Left lung (tissue), 10 donors: ENCODE data around the gene GLI3. TPM values are rescaled to one million over a fixed set of nuclear protein-coding genes. Genes with fewer than 3 reads are reported as not detected.
A peak's percentile ranks its signal among the peaks of the same experiment; 100 is the strongest.

Experiments
- ATAC-seq: fragments of 200-7000 bp; cut with Tn5 transposase; one replicate; pipeline ENCODE4 v1.9.1; 2020; ENCODE audit warnings: moderate library complexity
- DNase-seq, 4 donors: peaks; one replicate each; pipeline ENCODE4 v3.0.0-alpha.2; 2013 to 2020
- H3K27ac ChIP-seq, 2 donors: fragments of 200-600 bp; sonication (generic) in 1 of 2; one replicate each; pipeline versions ENCODE4 v1.5.0 to v1.8.0; 2020 to 2021
- H3K27me3 ChIP-seq, 2 donors: fragments of 200-600 bp; sonication (generic) in 1 of 2; one replicate each; pipeline versions ENCODE4 v1.5.0 to v1.8.0; 2020 to 2021
- H3K36me3 ChIP-seq, 2 donors: fragments of 200-600 bp; sonication (generic) in 1 of 2; one replicate each; pipeline versions ENCODE4 v1.5.0 to v1.8.0; 2020 to 2021
- H3K4me1 ChIP-seq, 2 donors: fragments of 200-600 bp; one replicate each; pipeline ENCODE4 v1.8.0; 2021
- H3K4me3 ChIP-seq, 2 donors: fragments of 200-600 bp; sonication (generic) in 1 of 2; one replicate each; pipeline versions ENCODE4 v1.5.0 to v1.8.0; 2020 to 2021; ENCODE audit warnings: mild to moderate bottlenecking in 1 of 2
- H3K9me3 ChIP-seq, 2 donors: fragments of 200-600 bp; sonication (generic) in 1 of 2; one replicate each; pipeline versions ENCODE4 v1.5.0 to v1.8.0; 2020 to 2021
- intact Hi-C, 2 donors: fragments of 100-400 bp; cut with DNase I; formaldehyde crosslinking; loops; one replicate each; pipeline versions ENCODE4 v1.11.2 to v1.14.2; 2022
- polyA plus RNA-seq, 6 donors: library from polyadenylated mRNA; unstranded; fragments of 120-200 nt; gene quantifications; one replicate each; pipeline ENCODE4 v1.2.1, GENCODE V29; 2013; ENCODE audit not compliant: insufficient read length in 6 of 6
- total RNA-seq, 2 donors: library from RNA; stranded (reverse); fragmentation: NEBNext Ultra II Directional; extraction: Animal tissue kit (Norgen Biotek cat#: 25700); gene quantifications; one replicate each; pipeline ENCODE4 v1.2.1, GENCODE V29; 2021
- TF ChIP-seq, protein P1 (sequence below), 2 donors: fragments of 200-600 bp; sonication (generic) in 1 of 2; IDR thresholded peaks; one replicate each; pipeline versions ENCODE4 v1.5.0 to v1.8.0; 2021; ENCODE audit warnings: antibody characterized with exemption in 2 of 2
- donor health status: DM: no; HTN: yes; CAD: no.
- donor health status: DM: no; HTN: no; CAD: no.

The GLI3 gene
- total and polyA plus RNA-seq, 8 donors, result 20.3 to 38.0 (median 31.3) TPM

DNA sequence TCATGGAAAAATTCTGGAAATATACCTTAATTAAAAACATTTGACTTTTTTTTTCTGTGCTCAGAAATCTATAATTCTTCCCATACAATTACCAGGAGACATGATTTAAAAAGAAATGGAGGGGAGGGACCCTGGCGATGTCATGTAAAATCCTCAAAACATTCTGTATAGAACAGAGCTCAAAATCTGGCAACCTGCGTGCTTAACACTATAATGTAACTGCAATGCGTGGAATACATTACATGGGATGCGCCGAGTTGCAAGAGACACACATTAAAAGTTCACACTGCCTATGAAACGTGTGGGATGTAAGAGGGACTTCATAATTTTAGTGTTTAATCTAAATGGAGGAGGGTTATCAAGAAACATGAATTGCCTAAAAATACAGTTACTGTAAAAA is 215.0 kb downstream of the GLI3 start:
- intact Hi-C loops, result no loop called here
- Histone ChIP-seq H3K27me3 (no peaks in the 10 kb centered on the region), H3K4me3 (no peak overlapping the region), H3K27ac (no peak overlapping the region), H3K9me3 (no peaks in the 10 kb centered on the region), H3K4me1 (no peaks in the 10 kb centered on the region), H3K36me3 (peaks cover 0 to 4% of the 10 kb centered on the region in 2 donors)
- ATAC-seq (no peak), DNase-seq (no peak)
- TF ChIP-seq, protein P1, sequence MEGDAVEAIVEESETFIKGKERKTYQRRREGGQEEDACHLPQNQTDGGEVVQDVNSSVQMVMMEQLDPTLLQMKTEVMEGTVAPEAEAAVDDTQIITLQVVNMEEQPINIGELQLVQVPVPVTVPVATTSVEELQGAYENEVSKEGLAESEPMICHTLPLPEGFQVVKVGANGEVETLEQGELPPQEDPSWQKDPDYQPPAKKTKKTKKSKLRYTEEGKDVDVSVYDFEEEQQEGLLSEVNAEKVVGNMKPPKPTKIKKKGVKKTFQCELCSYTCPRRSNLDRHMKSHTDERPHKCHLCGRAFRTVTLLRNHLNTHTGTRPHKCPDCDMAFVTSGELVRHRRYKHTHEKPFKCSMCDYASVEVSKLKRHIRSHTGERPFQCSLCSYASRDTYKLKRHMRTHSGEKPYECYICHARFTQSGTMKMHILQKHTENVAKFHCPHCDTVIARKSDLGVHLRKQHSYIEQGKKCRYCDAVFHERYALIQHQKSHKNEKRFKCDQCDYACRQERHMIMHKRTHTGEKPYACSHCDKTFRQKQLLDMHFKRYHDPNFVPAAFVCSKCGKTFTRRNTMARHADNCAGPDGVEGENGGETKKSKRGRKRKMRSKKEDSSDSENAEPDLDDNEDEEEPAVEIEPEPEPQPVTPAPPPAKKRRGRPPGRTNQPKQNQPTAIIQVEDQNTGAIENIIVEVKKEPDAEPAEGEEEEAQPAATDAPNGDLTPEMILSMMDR (IDR thresholded peaks at IDR 0.05), result no peak

DNA sequence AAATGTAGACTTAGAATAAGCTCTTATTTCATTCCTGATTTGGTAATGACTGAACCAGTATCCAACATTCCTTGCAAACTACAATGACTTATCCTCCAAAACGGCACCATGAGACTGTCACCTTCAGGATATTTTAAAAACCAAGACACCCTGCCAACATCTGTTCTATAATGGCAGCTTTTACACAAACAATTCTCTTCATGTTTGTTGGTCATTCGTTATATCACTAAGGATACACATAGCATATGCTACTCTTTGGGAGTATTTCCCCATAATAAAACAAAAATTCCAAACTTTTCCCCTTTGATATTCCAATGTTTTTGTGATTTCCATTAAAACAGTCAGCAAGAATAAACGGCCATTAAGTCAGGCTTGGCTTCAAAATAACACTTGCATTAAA is 215.4 kb downstream of the GLI3 start:
- DNase-seq (no peak), ATAC-seq (no peak)
- Histone ChIP-seq H3K36me3 (peaks cover 0 to 4% of the 10 kb centered on the region in 2 donors), H3K9me3 (no peaks in the 10 kb centered on the region), H3K27ac (no peak overlapping the region), H3K4me3 (no peak overlapping the region), H3K27me3 (no peaks in the 10 kb centered on the region), H3K4me1 (no peaks in the 10 kb centered on the region)
- TF ChIP-seq, protein P1 (IDR thresholded peaks at IDR 0.05), result no peak
- intact Hi-C loops, result no loop called here

DNA sequence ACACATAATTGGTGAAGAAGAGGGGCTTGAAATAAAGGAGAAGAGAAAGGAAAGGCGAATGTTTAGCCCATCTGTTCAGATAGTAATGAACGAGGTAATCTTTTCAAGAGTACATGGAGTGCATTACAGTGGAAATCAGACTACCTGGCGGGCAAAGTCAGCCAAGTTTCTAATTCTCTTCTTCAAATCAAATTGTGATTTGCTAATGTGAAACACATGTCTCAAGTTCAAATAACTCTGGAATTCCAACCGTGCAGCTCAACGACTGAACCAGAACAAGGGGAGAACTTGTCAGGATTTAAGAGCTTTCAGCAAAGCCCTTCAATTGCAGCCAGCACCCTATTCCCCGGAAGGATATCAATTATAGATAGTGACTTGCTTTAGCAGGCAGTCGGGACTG is 216.9 kb downstream of the GLI3 start:
- intact Hi-C loops, result no loop called here
- no peak overlapping the region for H3K4me3 ChIP-seq
- TF ChIP-seq, protein P1 (IDR thresholded peaks at IDR 0.05), result no peak
- no peaks in the 10 kb centered on the region for H3K27me3 ChIP-seq
- H3K9me3 ChIP-seq, result peaks cover 0 to 2% of the 10 kb centered on the region in 2 donors
- H3K27ac ChIP-seq, result no peak overlapping the region
- H3K36me3 ChIP-seq, result peaks cover 0 to 3% of the 10 kb centered on the region in 2 donors
- ATAC-seq, result peak; percentile 81
- peak in 1 of 4 donors; percentile 21 for DNase-seq
- H3K4me1 ChIP-seq, result no peaks in the 10 kb centered on the region

DNA sequence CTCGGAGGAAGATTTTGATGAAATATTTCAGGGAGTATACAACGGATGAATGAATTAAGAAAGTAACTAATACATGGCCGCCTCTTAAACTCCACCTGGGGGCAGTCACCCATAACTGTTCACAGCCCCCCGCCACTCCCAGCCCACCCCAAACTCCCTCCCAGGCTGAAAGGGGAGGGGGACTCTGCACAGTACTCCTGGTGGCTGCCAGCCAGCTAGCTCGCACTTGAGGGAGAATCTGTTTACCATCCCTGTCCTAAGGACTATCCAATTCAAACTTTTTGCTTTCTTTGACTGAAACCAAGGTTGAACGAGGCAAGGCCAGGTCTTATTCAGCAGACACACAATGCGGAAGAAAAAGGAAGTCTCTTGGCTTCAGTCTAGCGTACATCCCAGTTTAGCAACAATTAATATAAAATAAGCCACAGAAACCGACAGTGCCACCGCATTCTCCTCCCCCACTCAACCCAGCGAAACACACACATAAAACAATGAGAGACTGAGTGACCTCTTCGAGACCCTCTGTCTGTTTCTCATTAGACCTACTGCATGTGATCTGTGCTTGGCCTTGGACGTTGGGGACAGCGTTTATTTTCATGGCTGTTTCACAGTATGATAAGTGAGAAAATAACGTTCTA is 219.5 kb downstream of the GLI3 start:
- H3K9me3 ChIP-seq, result peaks cover 0 to 13% of the 10 kb centered on the region in 2 donors
- DNase-seq, result no peak
- no peak for ATAC-seq
- intact Hi-C loops, result no loop called here
- no peak overlapping the region for H3K4me3 ChIP-seq
- H3K36me3 ChIP-seq, result no peaks in the 10 kb centered on the region
- no peaks in the 10 kb centered on the region for H3K27me3 ChIP-seq
- H3K27ac ChIP-seq, result no peak overlapping the region
- H3K4me1 ChIP-seq, result no peaks in the 10 kb centered on the region
- TF ChIP-seq, protein P1 (IDR thresholded peaks at IDR 0.05), result no peak

DNA sequence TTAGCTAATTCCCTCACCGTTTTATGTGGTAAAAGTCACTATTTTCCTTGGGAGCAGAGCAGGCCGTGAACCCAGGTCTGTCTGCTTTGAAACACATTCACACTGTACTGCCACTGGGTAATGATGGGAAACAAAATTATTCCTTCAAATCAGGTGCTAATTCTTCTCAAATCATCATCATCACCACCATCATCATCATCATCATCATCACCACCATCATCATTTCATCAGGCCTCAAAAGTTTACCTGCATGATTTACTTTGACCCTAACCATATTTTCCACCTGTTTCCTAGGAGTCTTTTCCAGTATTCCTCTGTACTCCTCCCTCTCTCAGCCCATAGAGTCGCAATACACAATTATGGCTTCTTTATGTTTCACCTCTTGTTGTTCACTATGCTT is 220.5 kb downstream of the GLI3 start:
- no peaks in the 10 kb centered on the region for H3K27me3 ChIP-seq
- H3K4me1 ChIP-seq, result no peaks in the 10 kb centered on the region
- no peak overlapping the region for H3K27ac ChIP-seq
- no peak overlapping the region for H3K4me3 ChIP-seq
- TF ChIP-seq, protein P1 (IDR thresholded peaks at IDR 0.05), result no peak
- no peak for DNase-seq
- no peaks in the 10 kb centered on the region for H3K36me3 ChIP-seq
- ATAC-seq, result no peak
- intact Hi-C loops, result no loop called here
- peaks cover 0 to 13% of the 10 kb centered on the region in 2 donors for H3K9me3 ChIP-seq
